SK-MEL-5 (cell line): ENCODE measurements around the gene TSPAN11. TPM values are rescaled to one million over a fixed set of nuclear protein-coding genes. Genes with fewer than 3 reads are reported as not detected.
A peak's percentile ranks its signal among the peaks of the same experiment; 100 is the strongest.
"Not testable (repeated sequence)": the region's sequence is repeated elsewhere in the genome, so short reads cannot be mapped to it uniquely, and the experiment has no call there.

Experiments used
- DNase-seq: peaks from one replicate; pipeline ENCODE4 v3.0.0-alpha.2; 2016; ENCODE audit warnings: low read depth, low spot score
- in situ Hi-C: cut with HindIII; loops from 2 replicates; pipeline ENCODE4 v1.10.0; 2016; ENCODE audit warnings: low sequenced_read_pairs, high pct_unique_total_duplicates, low pct_unique_long_range_greater_than_20kb
- total RNA-seq: library from RNA; depleted of rRNA; stranded (reverse); fragments of >200 nt; shearing (Covaris generic); gene quantifications from 2 replicates; pipeline ENCODE4 v1.2.3, GENCODE V29; 2014

The TSPAN11 gene
- total RNA-seq, 1 experiment from 2014 or later, result not detected

- no peak for DNase-seq
- in situ Hi-C loops, result no loop called here
These were observed 92.4 kb downstream of the TSPAN11 start for GRCh38 chr12:31018790-31019505.

- no peak for DNase-seq
- in situ Hi-C loops, result no loop called here
These were observed 93.0 kb downstream of the TSPAN11 start for GRCh38 chr12:31019561-31019960.

GRCh38 chr12:31019976-31020375 lies 93.4 kb downstream of the TSPAN11 start:
- in situ Hi-C loops, result no loop called here
- DNase-seq, result no peak

GRCh38 chr12:31020385-31021166 lies 94.0 kb downstream of the TSPAN11 start:
- in situ Hi-C loops, result no loop called here

GRCh38 chr12:31021181-31021580 lies 94.6 kb downstream of the TSPAN11 start:
- in situ Hi-C loops, result no loop called here
- DNase-seq, result no peak

More at GRCh38 chr12:31020385-31021166, 94.0 kb downstream of the TSPAN11 start:
- no peak for DNase-seq

GRCh38 chr12:31021809-31022494 lies 95.4 kb downstream of the TSPAN11 start:
- no peak for DNase-seq
- in situ Hi-C loops, result no loop called here

GRCh38 chr12:31023271-31023724 lies 96.8 kb downstream of the TSPAN11 start:
- peak; percentile 41 for DNase-seq
- in situ Hi-C loops, result no loop called here

- DNase-seq, result no peak
- in situ Hi-C loops, result no loop called here
These were observed 99.7 kb downstream of the TSPAN11 start for GRCh38 chr12:31026202-31026601.

GRCh38 chr12:31027006-31027405 lies 100.5 kb downstream of the TSPAN11 start:
- in situ Hi-C loops, DNase-seq: not testable (repeated sequence)

GRCh38 chr12:31029468-31029867 lies 102.9 kb downstream of the TSPAN11 start:
- in situ Hi-C loops, result no loop called here
- DNase-seq, result no peak

- peak; percentile 58 for DNase-seq
- in situ Hi-C loops, result no loop called here
These were observed 103.5 kb downstream of the TSPAN11 start for GRCh38 chr12:31029916-31030562.

- no peak for DNase-seq
- in situ Hi-C loops, result no loop called here
These were observed 105.4 kb downstream of the TSPAN11 start for GRCh38 chr12:31031951-31032335.

- DNase-seq, result no peak
- in situ Hi-C loops, result no loop called here
These were observed 106.6 kb downstream of the TSPAN11 start for GRCh38 chr12:31033146-31033545.

GRCh38 chr12:31033681-31034080 lies 107.1 kb downstream of the TSPAN11 start:
- no peak for DNase-seq
- in situ Hi-C loops, result no loop called here

- DNase-seq, result no peak
- in situ Hi-C loops, result no loop called here
These were observed 107.8 kb downstream of the TSPAN11 start for GRCh38 chr12:31034372-31034771.

GRCh38 chr12:31035226-31035625 lies 108.7 kb downstream of the TSPAN11 start:
- DNase-seq, result no peak

GRCh38 chr12:31035967-31036665 lies 109.6 kb downstream of the TSPAN11 start:
- DNase-seq, result no peak

More at GRCh38 chr12:31035226-31035625, 108.7 kb downstream of the TSPAN11 start:
- in situ Hi-C loops, result no loop called here

More at GRCh38 chr12:31035967-31036665, 109.6 kb downstream of the TSPAN11 start:
- in situ Hi-C loops, result no loop called here
